AG20443 (cell line): ENCODE measurements around the gene IGSF6.
"Not testable (repeated sequence)": the region's sequence is repeated elsewhere in the genome, so short reads cannot be mapped to it uniquely, and the experiment has no call there.

Experiments used
- DNase-seq: peaks from one replicate; pipeline ENCODE4 v3.0.0; 2012; ENCODE audit warnings: low spot score, mixed read lengths

IGSF6 gene

GRCh38 chr16:21652453-21652852, at the start of gene IGSF6:
TSS of gene IGSF6 (minus strand) at chr16:21652608. CDS start at chr16:21652598, 10 bp downstream.
- no peak for DNase-seq

- DNase-seq = no peak
Measured at GRCh38 chr16:21701271-21701670, 48.9 kb upstream of the IGSF6 start.

GRCh38 chr16:21698169-21699032, 46.0 kb upstream of the IGSF6 start:
- DNase-seq = no peak

- DNase-seq = no peak
Measured at GRCh38 chr16:21697032-21697431, 44.6 kb upstream of the IGSF6 start.

GRCh38 chr16:21694609-21695008, 42.2 kb upstream of the IGSF6 start:
- DNase-seq = no peak

- DNase-seq = not testable (repeated sequence)
Measured at GRCh38 chr16:21690967-21691366, 38.6 kb upstream of the IGSF6 start.

GRCh38 chr16:21689107-21689506, 36.7 kb upstream of the IGSF6 start:
- no peak for DNase-seq

- DNase-seq = peak; percentile 30
Measured at GRCh38 chr16:21685034-21685455, 32.6 kb upstream of the IGSF6 start.

- DNase-seq = no peak
Measured at GRCh38 chr16:21684199-21684598, 31.8 kb upstream of the IGSF6 start.

- no peak for DNase-seq
Measured at GRCh38 chr16:21683184-21683583, 30.8 kb upstream of the IGSF6 start.

GRCh38 chr16:21680714-21681113, 28.3 kb upstream of the IGSF6 start:
- not testable (repeated sequence) for DNase-seq

GRCh38 chr16:21674456-21674855, 22.0 kb upstream of the IGSF6 start:
- not testable (repeated sequence) for DNase-seq

GRCh38 chr16:21673469-21673868, 21.1 kb upstream of the IGSF6 start:
- no peak for DNase-seq

- no peak for DNase-seq
Measured at GRCh38 chr16:21667575-21667974, 15.2 kb upstream of the IGSF6 start.

- DNase-seq = no peak
Measured at GRCh38 chr16:21666772-21667171, 14.4 kb upstream of the IGSF6 start.

- DNase-seq = no peak
Measured at GRCh38 chr16:21664801-21665492, 12.5 kb upstream of the IGSF6 start.

- peak; percentile 43 for DNase-seq
Measured at GRCh38 chr16:21663889-21664647, 11.7 kb upstream of the IGSF6 start, which contains the start of gene OTOA. TSS of gene OTOA (plus strand) at chr16:21663968. CDS start at chr16:21678515, 14,547 bp downstream.

GRCh38 chr16:21659124-21659523, 6.7 kb upstream of the IGSF6 start:
- DNase-seq = no peak

GRCh38 chr16:21656795-21657768, 4.7 kb upstream of the IGSF6 start:
- DNase-seq = peak; percentile 72

- no peak for DNase-seq
Measured at GRCh38 chr16:21654881-21655280, 2.5 kb upstream of the IGSF6 start.

GRCh38 chr16:21654466-21654865, 2.1 kb upstream of the IGSF6 start:
- DNase-seq = no peak
